Raji (cell line): ENCODE data around the gene KLHDC9.

Experiments
- POLR2A ChIP-seq: IDR thresholded peaks from 2 replicates; pipeline ENCODE4 v1.6.1; 2011; ENCODE audit warnings: low read depth, low read length, control low read depth; ENCODE audit not compliant: insufficient read depth

Gene KLHDC9

GRCh38 chr1:161089251-161089924 lies 8.8 kb upstream of the KLHDC9 start, which contains the start of gene NECTIN4:
NECTIN4 (minus strand) TSS chr1:161089558; CDS start chr1:161089296, 262 bp downstream.
- TF ChIP-seq POLR2A: no peak

- no peak for TF ChIP-seq POLR2A
These were observed 8.2 kb upstream of the KLHDC9 start for GRCh38 chr1:161089938-161090337.

- TF ChIP-seq POLR2A: no peak
These were observed 7.5 kb upstream of the KLHDC9 start for GRCh38 chr1:161090617-161091016.

DNA sequence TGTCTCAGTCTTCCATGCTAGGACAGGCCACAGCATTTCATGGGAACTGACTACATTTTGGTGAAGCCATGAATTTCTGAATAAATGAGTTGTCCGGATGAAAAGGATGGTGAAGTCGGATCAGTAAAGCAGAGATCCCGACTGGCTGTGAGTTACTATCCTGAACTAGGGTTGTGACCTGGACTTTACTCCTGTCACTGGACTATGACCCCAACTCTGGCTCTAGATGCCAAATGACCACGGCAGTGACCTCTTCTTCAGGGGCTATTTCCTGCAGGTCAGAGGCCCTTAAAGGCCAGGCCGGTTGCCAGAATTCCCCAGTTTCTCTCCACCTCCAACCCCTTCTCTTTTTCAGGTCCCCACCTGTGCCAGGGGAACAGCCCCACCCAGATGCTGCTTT lies 7.1 kb upstream of the KLHDC9 start:
- TF ChIP-seq POLR2A: no peak

DNA sequence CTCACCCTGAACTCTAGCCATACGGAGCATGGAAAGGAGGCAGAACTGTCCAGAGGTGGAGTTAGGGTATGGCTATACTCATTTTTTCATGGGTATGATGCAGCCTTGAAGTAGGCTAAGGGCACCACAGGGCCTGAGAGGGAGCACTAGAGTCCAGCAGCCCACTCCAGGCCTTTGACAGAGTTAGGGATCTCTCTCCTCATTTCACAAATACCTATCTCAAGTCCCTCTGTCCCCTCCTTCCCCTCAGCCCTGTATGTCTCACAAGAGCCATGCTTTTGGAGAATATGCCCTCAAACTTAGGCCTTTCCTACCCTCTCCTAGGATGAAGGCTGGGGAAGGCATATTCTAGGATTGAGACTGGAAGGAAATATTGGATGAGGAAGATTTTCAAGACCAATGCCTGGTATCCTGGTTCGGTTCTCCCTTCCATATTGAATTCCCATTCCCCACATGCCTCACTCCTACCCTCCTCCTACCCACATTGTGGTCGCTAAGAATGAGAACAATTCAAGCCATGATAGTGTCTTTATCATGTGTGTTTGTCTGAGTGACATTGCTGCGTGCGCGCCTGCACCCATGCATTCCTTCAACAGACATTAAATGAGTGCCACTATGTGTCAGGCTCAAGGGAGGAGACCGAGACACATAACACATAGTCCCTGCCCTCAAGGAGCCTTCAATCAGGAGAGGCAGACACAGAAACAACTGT lies 6.2 kb upstream of the KLHDC9 start:
- no peak for TF ChIP-seq POLR2A

- TF ChIP-seq POLR2A: no peak
These were observed 5.5 kb upstream of the KLHDC9 start for GRCh38 chr1:161092621-161093028.

DNA sequence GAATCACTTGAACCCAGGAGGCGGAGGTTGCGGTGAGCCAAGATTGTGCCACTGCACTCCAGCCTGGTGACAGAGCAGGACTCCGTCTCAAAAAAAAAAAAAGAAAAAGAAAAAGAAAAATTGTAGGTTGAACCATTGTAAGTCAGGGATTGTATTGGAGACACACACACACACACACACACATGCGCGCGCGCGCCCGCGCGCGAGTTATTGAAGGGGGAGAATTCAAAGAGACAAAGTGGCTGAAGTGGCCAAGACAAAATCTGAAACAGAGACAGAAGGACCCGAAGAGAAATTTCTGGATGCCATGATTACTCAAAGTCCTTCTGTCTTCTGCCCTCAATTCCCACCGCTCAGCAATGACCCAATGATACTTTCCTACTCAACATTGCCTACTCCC lies 3.7 kb upstream of the KLHDC9 start:
- TF ChIP-seq POLR2A: no peak

- no peak for TF ChIP-seq POLR2A
These were observed 2.9 kb upstream of the KLHDC9 start for GRCh38 chr1:161095230-161095629.

- TF ChIP-seq POLR2A: no peak
These were observed 2.1 kb upstream of the KLHDC9 start for GRCh38 chr1:161096015-161096414.

DNA sequence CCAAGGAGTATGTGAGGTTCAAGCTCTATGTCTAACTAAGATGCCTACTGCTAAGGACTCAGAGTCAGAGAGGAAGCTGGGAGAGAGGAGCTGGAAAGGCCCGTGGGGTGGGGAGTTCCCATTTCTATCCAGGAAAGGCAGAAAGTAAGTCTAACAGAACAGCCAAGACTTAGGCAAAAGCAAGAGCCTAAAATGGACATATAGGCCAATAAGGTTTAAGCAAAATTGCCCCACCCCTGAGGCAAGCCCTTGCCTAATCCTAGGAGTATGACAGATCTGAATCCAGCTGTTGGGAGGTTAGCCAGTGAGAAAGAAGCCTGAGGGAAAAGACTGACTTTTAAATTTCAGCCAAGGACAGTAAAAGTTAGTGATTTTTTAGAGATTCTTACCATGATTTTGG lies 1.6 kb upstream of the KLHDC9 start:
- TF ChIP-seq POLR2A: no peak

- TF ChIP-seq POLR2A: no peak
These were observed 1.1 kb downstream of the KLHDC9 start for GRCh38 chr1:161099090-161099802.

DNA sequence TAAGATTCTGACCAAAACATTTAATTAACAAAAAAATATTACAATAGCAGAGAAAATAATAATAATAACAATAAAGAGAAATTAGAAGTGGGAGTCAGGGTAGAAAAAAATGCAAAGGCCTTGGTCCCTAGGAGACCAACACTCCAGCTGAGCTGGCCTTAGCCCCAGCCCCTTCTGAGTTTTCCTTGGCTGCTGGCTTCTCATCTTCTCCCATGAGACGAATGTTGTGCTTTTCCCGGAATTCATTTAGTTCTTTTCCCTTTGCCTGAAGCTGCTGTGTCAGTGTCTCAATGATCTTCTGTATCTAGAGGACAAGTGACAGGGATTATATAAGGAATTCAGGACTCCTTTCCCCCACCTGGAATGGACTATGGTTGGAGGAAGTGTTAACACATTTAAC lies 2.4 kb downstream of the KLHDC9 start:
- TF ChIP-seq POLR2A: no peak

- TF ChIP-seq POLR2A: no peak
These were observed 8.3 kb downstream of the KLHDC9 start for GRCh38 chr1:161106431-161106830.

GRCh38 chr1:161111117-161111516 lies 13.0 kb downstream of the KLHDC9 start:
- no peak for TF ChIP-seq POLR2A

GRCh38 chr1:161111527-161111926 lies 13.4 kb downstream of the KLHDC9 start:
- TF ChIP-seq POLR2A: no peak

GRCh38 chr1:161113915-161114314 lies 15.8 kb downstream of the KLHDC9 start:
- no peak for TF ChIP-seq POLR2A
